OCI-LY1 (cell line): Measurements from ENCODE around the gene CTNNA3.

Source experiments
- EZH2 ChIP-seq: fragments of 200-600 bp; sonication (generic), shearing (Covaris generic); IDR thresholded peaks from 2 replicates; pipeline ENCODE4 v1.8.0; 2017; ENCODE audit warnings: borderline replicate concordance, mixed run types, mild to moderate bottlenecking, antibody characterized with exemption, low read length, moderate library complexity, mixed read lengths
- TF ChIP-seq, protein P1 (sequence below): fragments of 200-600 bp; sonication (generic), shearing (Covaris generic); IDR thresholded peaks from 2 replicates; pipeline ENCODE4 v1.5.1; 2017; ENCODE audit warnings: mild to moderate bottlenecking, antibody characterized with exemption, low read length, moderate library complexity, mixed read lengths

DNA sequence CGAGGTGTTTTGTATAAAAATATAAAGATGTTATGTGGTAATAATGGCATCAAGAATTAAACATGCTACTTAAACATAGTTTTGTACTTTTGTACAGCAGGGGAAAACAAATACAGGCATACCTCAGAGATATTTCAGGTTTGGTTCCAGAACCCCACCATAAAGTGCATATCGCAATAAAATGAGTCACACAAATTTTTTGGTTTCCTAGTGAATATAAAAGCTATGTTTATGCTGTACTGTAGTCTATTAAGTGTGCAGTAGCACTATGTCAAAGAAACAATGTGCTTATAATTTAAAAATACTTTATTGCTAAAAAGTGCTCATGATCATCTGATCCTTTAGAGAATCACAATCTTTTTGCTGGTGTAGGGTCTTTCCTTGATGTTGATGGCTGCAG, 752.4 kb downstream of the CTNNA3 start:
- TF ChIP-seq, protein P1, sequence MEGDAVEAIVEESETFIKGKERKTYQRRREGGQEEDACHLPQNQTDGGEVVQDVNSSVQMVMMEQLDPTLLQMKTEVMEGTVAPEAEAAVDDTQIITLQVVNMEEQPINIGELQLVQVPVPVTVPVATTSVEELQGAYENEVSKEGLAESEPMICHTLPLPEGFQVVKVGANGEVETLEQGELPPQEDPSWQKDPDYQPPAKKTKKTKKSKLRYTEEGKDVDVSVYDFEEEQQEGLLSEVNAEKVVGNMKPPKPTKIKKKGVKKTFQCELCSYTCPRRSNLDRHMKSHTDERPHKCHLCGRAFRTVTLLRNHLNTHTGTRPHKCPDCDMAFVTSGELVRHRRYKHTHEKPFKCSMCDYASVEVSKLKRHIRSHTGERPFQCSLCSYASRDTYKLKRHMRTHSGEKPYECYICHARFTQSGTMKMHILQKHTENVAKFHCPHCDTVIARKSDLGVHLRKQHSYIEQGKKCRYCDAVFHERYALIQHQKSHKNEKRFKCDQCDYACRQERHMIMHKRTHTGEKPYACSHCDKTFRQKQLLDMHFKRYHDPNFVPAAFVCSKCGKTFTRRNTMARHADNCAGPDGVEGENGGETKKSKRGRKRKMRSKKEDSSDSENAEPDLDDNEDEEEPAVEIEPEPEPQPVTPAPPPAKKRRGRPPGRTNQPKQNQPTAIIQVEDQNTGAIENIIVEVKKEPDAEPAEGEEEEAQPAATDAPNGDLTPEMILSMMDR: no peak
- no peak for TF ChIP-seq EZH2
